Measurements from ENCODE around the gene DPEP2. TPM values are rescaled to one million over a fixed set of nuclear protein-coding genes. Genes with fewer than 3 reads are reported as not detected.

DPEP2 gene
- total and polyA plus RNA-seq, 2 of the 13 experiments (the other 11 are each of a cell fraction or from before 2014, with no cell fraction given) = 0.18 TPM; not detected in 1

DNA sequence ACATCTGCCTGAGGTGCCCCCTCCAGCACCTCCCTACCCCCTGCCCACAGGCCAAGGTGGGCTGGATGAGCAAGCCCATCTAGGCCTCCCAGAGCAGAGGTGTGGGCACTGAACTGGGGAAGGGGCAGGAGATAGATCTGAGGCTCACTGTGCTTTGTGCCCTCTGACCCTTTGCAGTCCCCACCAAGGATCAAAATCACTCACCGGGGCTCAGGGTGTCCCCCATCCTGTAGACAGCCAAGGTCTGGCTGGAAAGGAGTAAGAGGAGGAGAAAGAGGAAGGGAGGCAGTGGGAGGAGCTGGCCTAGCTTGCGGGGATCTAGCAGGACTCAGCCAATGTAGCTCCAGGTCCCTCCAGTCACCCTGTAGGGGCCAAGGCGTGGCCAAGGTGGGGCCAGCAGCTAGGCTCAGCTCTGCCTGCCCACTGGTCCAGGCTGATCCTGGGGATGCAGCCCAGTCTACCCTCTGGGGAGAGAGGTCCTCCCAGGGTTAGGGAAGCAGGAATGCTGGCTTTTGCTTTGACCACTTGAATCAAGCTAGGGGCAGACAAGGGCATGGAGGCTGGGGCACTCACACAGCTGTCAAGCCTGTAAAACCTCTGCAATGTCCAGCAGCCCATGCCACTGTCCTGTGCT is 32.6 kb downstream of the DPEP2 start (continued):
- TF ChIP-seq, protein P1, sequence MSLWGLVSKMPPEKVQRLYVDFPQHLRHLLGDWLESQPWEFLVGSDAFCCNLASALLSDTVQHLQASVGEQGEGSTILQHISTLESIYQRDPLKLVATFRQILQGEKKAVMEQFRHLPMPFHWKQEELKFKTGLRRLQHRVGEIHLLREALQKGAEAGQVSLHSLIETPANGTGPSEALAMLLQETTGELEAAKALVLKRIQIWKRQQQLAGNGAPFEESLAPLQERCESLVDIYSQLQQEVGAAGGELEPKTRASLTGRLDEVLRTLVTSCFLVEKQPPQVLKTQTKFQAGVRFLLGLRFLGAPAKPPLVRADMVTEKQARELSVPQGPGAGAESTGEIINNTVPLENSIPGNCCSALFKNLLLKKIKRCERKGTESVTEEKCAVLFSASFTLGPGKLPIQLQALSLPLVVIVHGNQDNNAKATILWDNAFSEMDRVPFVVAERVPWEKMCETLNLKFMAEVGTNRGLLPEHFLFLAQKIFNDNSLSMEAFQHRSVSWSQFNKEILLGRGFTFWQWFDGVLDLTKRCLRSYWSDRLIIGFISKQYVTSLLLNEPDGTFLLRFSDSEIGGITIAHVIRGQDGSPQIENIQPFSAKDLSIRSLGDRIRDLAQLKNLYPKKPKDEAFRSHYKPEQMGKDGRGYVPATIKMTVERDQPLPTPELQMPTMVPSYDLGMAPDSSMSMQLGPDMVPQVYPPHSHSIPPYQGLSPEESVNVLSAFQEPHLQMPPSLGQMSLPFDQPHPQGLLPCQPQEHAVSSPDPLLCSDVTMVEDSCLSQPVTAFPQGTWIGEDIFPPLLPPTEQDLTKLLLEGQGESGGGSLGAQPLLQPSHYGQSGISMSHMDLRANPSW (CRISPR knock-in tag; IDR thresholded peaks at IDR 0.05; ENCODE audit: borderline replicate concordance) = no peak
- peak; percentile 12 to 58; a peak in 2 of 4 replicates for TF ChIP-seq POLR2A (IDR thresholded peaks at IDR 0.05; ENCODE audit: insufficient read depth in 1 of 2, low read depth in 2 of 2, low read length in 2 of 2)
- no peak for TF ChIP-seq ZNF766 (CRISPR knock-in tag; IDR thresholded peaks at IDR 0.05; ENCODE audit: borderline replicate concordance)
- no peak for TF ChIP-seq ZNF451 (CRISPR knock-in tag; IDR thresholded peaks at IDR 0.05)
- no peak for TF ChIP-seq ZNF550 (CRISPR knock-in tag; IDR thresholded peaks at IDR 0.05; ENCODE audit: borderline replicate concordance)
- TF ChIP-seq TBL1XR1 (IDR thresholded peaks at IDR 0.05; ENCODE audit: borderline replicate concordance, low read length, partially characterized antibody) = no peak
- TF ChIP-seq ETV6 (CRISPR knock-in tag; conservative IDR thresholded peaks at IDR 0.05) = no peak; the same call in 1 of the 2 replicates
- TF ChIP-seq ZIK1 (CRISPR knock-in tag; IDR thresholded peaks at IDR 0.05; ENCODE audit: borderline replicate concordance, low read depth) = no peak
- no peak for TF ChIP-seq MTA1 (CRISPR knock-in tag; IDR thresholded peaks at IDR 0.05; ENCODE audit: borderline replicate concordance)
- TF ChIP-seq WIZ (CRISPR knock-in tag; IDR thresholded peaks at IDR 0.05) = no peak
- TF ChIP-seq, protein P2, sequence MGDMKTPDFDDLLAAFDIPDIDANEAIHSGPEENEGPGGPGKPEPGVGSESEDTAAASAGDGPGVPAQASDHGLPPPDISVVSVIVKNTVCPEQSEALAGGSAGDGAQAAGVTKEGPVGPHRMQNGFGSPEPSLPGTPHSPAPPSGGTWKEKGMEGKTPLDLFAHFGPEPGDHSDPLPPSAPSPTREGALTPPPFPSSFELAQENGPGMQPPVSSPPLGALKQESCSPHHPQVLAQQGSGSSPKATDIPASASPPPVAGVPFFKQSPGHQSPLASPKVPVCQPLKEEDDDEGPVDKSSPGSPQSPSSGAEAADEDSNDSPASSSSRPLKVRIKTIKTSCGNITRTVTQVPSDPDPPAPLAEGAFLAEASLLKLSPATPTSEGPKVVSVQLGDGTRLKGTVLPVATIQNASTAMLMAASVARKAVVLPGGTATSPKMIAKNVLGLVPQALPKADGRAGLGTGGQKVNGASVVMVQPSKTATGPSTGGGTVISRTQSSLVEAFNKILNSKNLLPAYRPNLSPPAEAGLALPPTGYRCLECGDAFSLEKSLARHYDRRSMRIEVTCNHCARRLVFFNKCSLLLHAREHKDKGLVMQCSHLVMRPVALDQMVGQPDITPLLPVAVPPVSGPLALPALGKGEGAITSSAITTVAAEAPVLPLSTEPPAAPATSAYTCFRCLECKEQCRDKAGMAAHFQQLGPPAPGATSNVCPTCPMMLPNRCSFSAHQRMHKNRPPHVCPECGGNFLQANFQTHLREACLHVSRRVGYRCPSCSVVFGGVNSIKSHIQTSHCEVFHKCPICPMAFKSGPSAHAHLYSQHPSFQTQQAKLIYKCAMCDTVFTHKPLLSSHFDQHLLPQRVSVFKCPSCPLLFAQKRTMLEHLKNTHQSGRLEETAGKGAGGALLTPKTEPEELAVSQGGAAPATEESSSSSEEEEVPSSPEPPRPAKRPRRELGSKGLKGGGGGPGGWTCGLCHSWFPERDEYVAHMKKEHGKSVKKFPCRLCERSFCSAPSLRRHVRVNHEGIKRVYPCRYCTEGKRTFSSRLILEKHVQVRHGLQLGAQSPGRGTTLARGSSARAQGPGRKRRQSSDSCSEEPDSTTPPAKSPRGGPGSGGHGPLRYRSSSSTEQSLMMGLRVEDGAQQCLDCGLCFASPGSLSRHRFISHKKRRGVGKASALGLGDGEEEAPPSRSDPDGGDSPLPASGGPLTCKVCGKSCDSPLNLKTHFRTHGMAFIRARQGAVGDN (CRISPR knock-in tag; IDR thresholded peaks at IDR 0.05) = peak; percentile 91
- no peak for TF ChIP-seq ZNF20 (CRISPR knock-in tag; IDR thresholded peaks at IDR 0.05)
- no peak for TF ChIP-seq SIN3A (IDR thresholded peaks at IDR 0.05; ENCODE audit: borderline replicate concordance, low read depth, low read length)
- no peak for TF ChIP-seq ZNF484 (CRISPR knock-in tag; IDR thresholded peaks at IDR 0.05; ENCODE audit: borderline replicate concordance, low read depth)
- no peak for TF ChIP-seq RELA (CRISPR knock-in tag; IDR thresholded peaks at IDR 0.05)
- TF ChIP-seq RFX1 (IDR thresholded peaks at IDR 0.05) = no peak
- peak; percentile 25; the same call in 1 of the 2 replicates for TF ChIP-seq HOXA3 (CRISPR knock-in tag; IDR thresholded peaks at IDR 0.05)
- TF ChIP-seq IKZF5 (CRISPR knock-in tag; IDR thresholded peaks at IDR 0.05) = peak; percentile 38; the same call in 1 of the 2 replicates
- TF ChIP-seq BCL6 (CRISPR knock-in tag; IDR thresholded peaks at IDR 0.05) = no peak
- 0 out of 2 replicates have a peak, but pooled peaks have one; percentile 17 for TF ChIP-seq ZNF564 (CRISPR knock-in tag; IDR thresholded peaks at IDR 0.05)
- TF ChIP-seq ZNF460 (CRISPR knock-in tag; IDR thresholded peaks at IDR 0.05; ENCODE audit: borderline replicate concordance) = no peak
- TF ChIP-seq DR1 (CRISPR knock-in tag; IDR thresholded peaks at IDR 0.05) = 0 out of 2 replicates have a peak, but pooled peaks have one; percentile 48
- no peak for TF ChIP-seq SIN3B (IDR thresholded peaks at IDR 0.05; ENCODE audit: low read length)
- TF ChIP-seq RNF2 (conservative IDR thresholded peaks at IDR 0.05; ENCODE audit: low read depth) = no peak

Measured in HepG2 (cell line).